HepG2 (cell line): ENCODE results near the gene LMF2. TPM values are rescaled to one million over a fixed set of nuclear protein-coding genes. Genes with fewer than 3 reads are reported as not detected.
A peak's percentile ranks its signal among the peaks of the same experiment; 100 is the strongest.

Experiments used
- ATAC-seq: fragments of 200-7000 bp; cut with Tn5 transposase; 3 replicates; pipeline ENCODE4 v1.9.1; 2020; ENCODE audit warnings: mild to moderate bottlenecking, moderate library complexity
- BruUV-seq: library from RNA; stranded (reverse); fragments of 400-500 nt; replicated peaks from 2 replicates; lab custom pipeline; 2021; lab: Mats Ljungman, UMichigan
- CTCF ChIA-PET: fragments of 300-600 bp; formaldehyde crosslinking; extraction: SDS; loops from one replicate; lab custom pipeline; 2021; ENCODE audit warnings: low total read pairs, inconsistent platforms, low intra/inter-chr PET ratio; lab: Yijun Ruan, JAX
- POLR2A ChIA-PET: fragments of 350-600 bp; sonication (Branson Sonifier 250); formaldehyde crosslinking; loops from one replicate; lab custom pipeline; 2020; ENCODE audit warnings: antibody characterized with exemption, inconsistent platforms; lab: Yijun Ruan, JAX
- DNase-seq: peaks from one replicate; pipeline ENCODE4 v3.0.0-alpha.2; 2015; ENCODE audit warnings: low spot score
- FAIRE-seq: peaks from 3 replicates; lab custom pipeline; 2011; peaks lifted over from hg19 to GRCh38; lab: Jason Lieb, UNC
- H2AFZ ChIP-seq: one replicate; pipeline ENCODE4 v1.6.1; 2011; ENCODE audit warnings: low read length, inconsistent platforms
- H3K27ac ChIP-seq: fragments of 300-600 bp; 3 replicates; pipeline ENCODE4 v1.8.0; 2011; ENCODE audit warnings: mixed run types, mild to moderate bottlenecking, mixed read lengths, low read length, inconsistent platforms; ENCODE audit not compliant: insufficient read depth; ENCODE audit errors: extremely low read length
- H3K27me3 ChIP-seq, 2 experiments: fragments of 200-600 bp in 1 of 2; 2 replicates in 1 of 2; 3 replicates in 1 of 2; pipeline versions ENCODE4 v1.6.0 to v1.8.0; 2011; ENCODE audit warnings: low read length in 2 of 2, mild to moderate bottlenecking in 2 of 2, moderate library complexity in 2 of 2, inconsistent platforms in 1 of 2; ENCODE audit not compliant: insufficient read depth in 2 of 2, control insufficient read depth in 1 of 2
- H3K36me3 ChIP-seq, 2 experiments: fragments of 200-600 bp in 1 of 2; replicated peaks in 1 of 2; 2 replicates in 1 of 2; 3 replicates in 1 of 2; pipeline versions ENCODE4 v1.5.1 to v1.8.0; 2011; ENCODE audit warnings: low read length in 2 of 2, inconsistent platforms in 1 of 2; ENCODE audit not compliant: insufficient read depth in 2 of 2, control insufficient read depth in 1 of 2
- H3K4me1 ChIP-seq: 2 replicates; pipeline ENCODE4 v1.5.1; 2012; ENCODE audit warnings: low read length, inconsistent platforms; ENCODE audit not compliant: insufficient read depth
- H3K4me2 ChIP-seq: 2 replicates; pipeline ENCODE4 v1.6.0; 2011; ENCODE audit warnings: low read depth, low read length, inconsistent platforms
- H3K4me3 ChIP-seq, 3 experiments: fragments of 200-600 bp in 1 of 3; sonication (generic), shearing (Covaris generic) in 1 of 3; replicated peaks in 1 of 3; 2 replicates each; pipeline ENCODE4 v1.5.1; 2011 to 2016; ENCODE audit warnings: low read length in 3 of 3, inconsistent platforms in 2 of 3, low read depth in 2 of 3, mild to moderate bottlenecking in 2 of 3, control low read depth in 1 of 3, mixed read lengths in 1 of 3; ENCODE audit not compliant: insufficient read depth in 1 of 3
- H3K79me2 ChIP-seq: one replicate; pipeline ENCODE4 v1.6.1; 2011; ENCODE audit warnings: low read length, inconsistent platforms; ENCODE audit not compliant: insufficient read depth
- H3K9ac ChIP-seq: 2 replicates; pipeline ENCODE4 v1.6.0; 2011; ENCODE audit warnings: mild to moderate bottlenecking, low read depth, low read length, inconsistent platforms; ENCODE audit not compliant: insufficient read depth
- H3K9me3 ChIP-seq: 2 replicates; pipeline ENCODE4 v1.5.1; 2012; ENCODE audit warnings: mild to moderate bottlenecking, low read length
- H4K20me1 ChIP-seq: 2 replicates; pipeline ENCODE4 v1.6.0; 2011; ENCODE audit warnings: inconsistent platforms, mild to moderate bottlenecking, low read length, moderate library complexity; ENCODE audit not compliant: insufficient read depth
- CSRNP2 ChIP-seq: sonication (generic); formaldehyde crosslinking; conservative IDR thresholded peaks from 2 replicates; pipeline ENCODE4 v1.8.0; 2022; ENCODE audit warnings: low read depth, missing genetic modification reagents
- KDM2A ChIP-seq: sonication (generic); formaldehyde crosslinking; IDR thresholded peaks from 2 replicates; pipeline ENCODE4 v1.4.0; 2020; ENCODE audit warnings: low read depth, missing genetic modification reagents, borderline replicate concordance
- NFRKB ChIP-seq: fragments of 450-650 bp; IDR thresholded peaks from 2 replicates; pipeline ENCODE4 v1.6.1; 2017
- POLR2AphosphoS5 ChIP-seq: IDR thresholded peaks from 2 replicates; pipeline ENCODE4 v1.6.1; 2012; ENCODE audit warnings: low read depth, low read length
- PTBP1 ChIP-seq: fragments of 200-400 bp; formaldehyde crosslinking; IDR thresholded peaks from 2 replicates; pipeline ENCODE4 v1.6.1; 2018; ENCODE audit warnings: low read length, low read depth; ENCODE audit not compliant: poor library complexity, severe bottlenecking
- TCF12 ChIP-seq, 2 experiments: fragments of 450-650 bp in 1 of 2; sonication (generic) in 1 of 2; formaldehyde crosslinking in 1 of 2; IDR thresholded peaks; 2 replicates each; pipeline versions ENCODE4 v1.6.1 to v1.8.0; 2017 to 2022; ENCODE audit warnings: antibody characterized with exemption in 1 of 2, mild to moderate bottlenecking in 1 of 2, missing genetic modification reagents in 1 of 2, moderate library complexity in 1 of 2
- ZNF121 ChIP-seq: sonication (generic); formaldehyde crosslinking; IDR thresholded peaks from 2 replicates; pipeline ENCODE4 v1.5.0; 2020; ENCODE audit warnings: mild to moderate bottlenecking, missing genetic modification reagents
- ZNF337 ChIP-seq: sonication (generic); formaldehyde crosslinking; IDR thresholded peaks from 2 replicates; pipeline ENCODE4 v1.5.1; 2020; ENCODE audit warnings: missing genetic modification reagents, low read depth, mild to moderate bottlenecking, borderline replicate concordance
- ZNF432 ChIP-seq: sonication (generic); formaldehyde crosslinking; IDR thresholded peaks from 2 replicates; pipeline ENCODE4 v1.5.0; 2020; ENCODE audit warnings: missing genetic modification reagents, mild to moderate bottlenecking, borderline replicate concordance
- ZNF546 ChIP-seq: sonication (generic); formaldehyde crosslinking; conservative IDR thresholded peaks from 2 replicates; pipeline ENCODE4 v1.8.1; 2023; ENCODE audit warnings: mild to moderate bottlenecking, missing genetic modification reagents
- WGBS: methylation state at CpG from one replicate; pipeline ENCODE4 v1.1.6; 2017; ENCODE audit warnings: low lambda C conversion rate; 5-methylcytosine and 5-hydroxymethylcytosine counted together
- in situ Hi-C: cut with HindIII; loops from 2 replicates; pipeline ENCODE4 v1.10.0; 2017; ENCODE audit warnings: low pct_unique_long_range_greater_than_20kb; ENCODE audit not compliant: extremely low pct_ligation_motif_present
- intact Hi-C: fragments of 100-400 bp; cut with micrococcal nuclease; formaldehyde crosslinking; loops from one replicate; pipeline ENCODE4 v1.10.0; 2022; ENCODE audit not compliant: unreplicated experiment
- polyA plus RNA-seq, 8 experiments: library from polyadenylated mRNA; depleted of rRNA in 3 of 8; stranded (reverse) in 7 of 8; unstranded in 1 of 8; fragments of >200 nt; fragmentation: Illumina TruSeq in 4 of 8; extraction: Trizol in 4 of 8; gene quantifications; 2 replicates each; pipeline versions ENCODE4 v1.2.1 to v1.2.3, GENCODE V29; 2011 to 2016; ENCODE audit warnings: low read depth in 4 of 8, missing spikeins in 1 of 8, mixed read lengths in 1 of 8; ENCODE audit not compliant: insufficient read depth in 1 of 8
- total RNA-seq, 5 experiments: library from RNA; depleted of rRNA; stranded (reverse); fragments of >200 nt; fragmentation: Illumina TruSeq; extraction: Trizol; gene quantifications; 2 replicates each; pipeline ENCODE4 v1.2.3, GENCODE V29; 2016; ENCODE audit warnings: low read depth in 1 of 5
- TF ChIP-seq, protein P1 (sequence below): sonication (generic); formaldehyde crosslinking; IDR thresholded peaks from 2 replicates; pipeline ENCODE4 v1.8.1; 2022; ENCODE audit warnings: mild to moderate bottlenecking, missing genetic modification reagents

Gene LMF2
- total and polyA plus RNA-seq, 2 of the 13 experiments (the other 11 are each of a cell fraction or from before 2014, with no cell fraction given) = 23.3 to 30.6 TPM

- Histone ChIP-seq H3K9ac (peak overlapping the region; percentile 73; the same call in 1 of the 2 replicates), H3K4me3 (peak overlapping the region in 1 of 3 experiments; percentile 58; a peak in 1 of 6 replicates), H3K9me3 (no peaks in the 10 kb centered on the region), H3K27me3 (0 out of 5 replicates have a peak, but pooled peaks cover 0 to 6% of the 10 kb centered on the region in 2 experiments), H3K4me1 (peaks cover 58% of the 10 kb centered on the region)
- intact Hi-C loops = no loop called here
- CTCF ChIA-PET = no interaction called here
- 46% methylated on average over 19 of the region's 19 CpGs for WGBS
- FAIRE-seq = no peak
- TF ChIP-seq ZNF432 (CRISPR knock-in tag) (no peak), ZNF121 (CRISPR knock-in tag) (0 out of 2 replicates have a peak, but pooled peaks have one; percentile 31), POLR2AphosphoS5 (0 out of 2 replicates have a peak, but pooled peaks have one; percentile 19)
- TF ChIP-seq, all 625 proteins: peak for 2
- no TSS peak for BruUV-seq
- in situ Hi-C loops = loop anchor here (5.0 kb wide), 1 partner anchor 34 kb away; no protein-coding TSS in a partner anchor
- DNase-seq = no peak
- H3K36me3 ChIP-seq = no peaks in the 10 kb centered on the region
- H3K79me2 ChIP-seq = no peaks in the 10 kb centered on the region
- peak overlapping the region; percentile 84 for H3K4me2 ChIP-seq
- POLR2A ChIA-PET = interaction anchor here (0.8 to 5.9 kb wide), 4 partner anchors 8 to 49 kb away, joined by 3 to 34 read pairs (median 10); partner anchors contain the start of genes CHKB, KLHDC7B and SCO2
- H3K27ac ChIP-seq = no peak overlapping the region
- no peaks in the 10 kb centered on the region for H4K20me1 ChIP-seq
- no peak for ATAC-seq
- H2AFZ ChIP-seq = no peak overlapping the region
These were observed 25.6 kb upstream of the LMF2 start for GRCh38 chr22:50532824-50533796.

DNA sequence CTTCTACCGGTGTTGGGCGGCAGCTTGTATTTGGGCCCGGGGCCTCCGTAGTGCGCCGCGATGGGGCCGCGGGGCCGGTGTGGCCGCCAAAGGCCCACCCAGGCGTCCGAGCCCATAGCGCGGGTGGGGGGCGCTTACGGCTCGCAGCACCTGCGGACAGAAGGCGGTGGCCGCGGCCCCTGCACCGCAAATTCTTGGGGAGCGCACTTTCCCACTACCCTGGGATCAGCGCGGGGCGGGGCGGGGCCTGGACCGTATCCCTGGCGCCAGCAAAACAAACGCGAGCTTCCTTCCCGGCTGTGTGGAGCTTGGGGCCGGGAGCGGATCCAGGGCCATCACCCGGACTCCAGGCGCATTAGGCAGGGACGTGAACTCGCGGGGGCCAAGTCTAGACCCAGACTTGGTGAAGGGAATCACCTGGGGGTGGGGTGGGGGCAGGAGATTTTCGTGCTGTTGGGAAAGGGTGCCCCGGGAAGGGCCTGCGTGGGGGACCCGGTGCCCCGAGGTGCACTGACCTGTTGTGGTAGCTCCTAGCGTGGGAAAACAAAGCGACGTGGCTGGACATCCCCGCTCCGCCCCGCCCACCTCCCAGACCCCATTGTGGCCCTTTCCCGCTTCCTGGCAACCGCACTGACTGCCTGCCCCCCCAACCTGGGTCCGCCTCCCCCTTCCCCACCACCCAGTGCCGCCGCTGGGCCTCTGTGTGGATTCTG is 24.6 kb upstream of the LMF2 start:
- 0 out of 5 replicates have a peak, but pooled peaks cover 0 to 6% of the 10 kb centered on the region in 2 experiments for H3K27me3 ChIP-seq
- 4% methylated on average over 27 of the region's 56 CpGs for WGBS
- ChIA-PET POLR2A (interaction anchor here (0.8 to 5.9 kb wide), 8 partner anchors 9 to 109 kb away, joined by 3 to 34 read pairs (median 6); partner anchors contain the start of genes CHKB, KLHDC7B, LMF2 and NCAPH2), CTCF (no interaction called here)
- peak; percentile 38 for ATAC-seq
- peak overlapping the region; percentile 84 for H3K4me2 ChIP-seq
- no TSS peak for BruUV-seq
- no peaks in the 10 kb centered on the region for H3K9me3 ChIP-seq
- no peaks in the 10 kb centered on the region for H3K36me3 ChIP-seq
- peak overlapping the region; percentile 58 to 83 (median 74) for H3K4me3 ChIP-seq
- peaks cover 68% of the 10 kb centered on the region for H3K4me1 ChIP-seq
- H3K79me2 ChIP-seq = no peaks in the 10 kb centered on the region
- no peak for FAIRE-seq
- peak overlapping the region; percentile 73 for H3K9ac ChIP-seq
- no peaks in the 10 kb centered on the region for H4K20me1 ChIP-seq
- H3K27ac ChIP-seq = peak overlapping the region; percentile 74
- intact Hi-C loops = no loop called here
- no peak overlapping the region for H2AFZ ChIP-seq
- in situ Hi-C loops = loop anchor here (5.0 kb wide), 1 partner anchor 35 kb away; no protein-coding TSS in a partner anchor
- no peak for DNase-seq
- TF ChIP-seq TCF12 (IDR thresholded peaks at IDR 0.05) = no peak
- TF ChIP-seq TCF12 (CRISPR knock-in tag; IDR thresholded peaks at IDR 0.05) = no peak
- no peak for TF ChIP-seq NFRKB
- TF ChIP-seq ZNF546 (CRISPR knock-in tag) = no peak
- TF ChIP-seq, protein P1, sequence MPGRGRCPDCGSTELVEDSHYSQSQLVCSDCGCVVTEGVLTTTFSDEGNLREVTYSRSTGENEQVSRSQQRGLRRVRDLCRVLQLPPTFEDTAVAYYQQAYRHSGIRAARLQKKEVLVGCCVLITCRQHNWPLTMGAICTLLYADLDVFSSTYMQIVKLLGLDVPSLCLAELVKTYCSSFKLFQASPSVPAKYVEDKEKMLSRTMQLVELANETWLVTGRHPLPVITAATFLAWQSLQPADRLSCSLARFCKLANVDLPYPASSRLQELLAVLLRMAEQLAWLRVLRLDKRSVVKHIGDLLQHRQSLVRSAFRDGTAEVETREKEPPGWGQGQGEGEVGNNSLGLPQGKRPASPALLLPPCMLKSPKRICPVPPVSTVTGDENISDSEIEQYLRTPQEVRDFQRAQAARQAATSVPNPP (CRISPR knock-in tag) = no peak
- no peak for TF ChIP-seq CSRNP2 (CRISPR knock-in tag)
- peak; percentile 54; the same call in 1 of the 2 replicates for TF ChIP-seq KDM2A
- no peak for TF ChIP-seq PTBP1
- peak; percentile 45; the same call in 1 of the 2 replicates for TF ChIP-seq ZNF337 (CRISPR knock-in tag)
